ENCODE results near the gene SLC13A5.
"Not testable (repeated sequence)": the region's sequence is repeated elsewhere in the genome, so short reads cannot be mapped to it uniquely, and the experiment has no call there.

Gene SLC13A5

DNA sequence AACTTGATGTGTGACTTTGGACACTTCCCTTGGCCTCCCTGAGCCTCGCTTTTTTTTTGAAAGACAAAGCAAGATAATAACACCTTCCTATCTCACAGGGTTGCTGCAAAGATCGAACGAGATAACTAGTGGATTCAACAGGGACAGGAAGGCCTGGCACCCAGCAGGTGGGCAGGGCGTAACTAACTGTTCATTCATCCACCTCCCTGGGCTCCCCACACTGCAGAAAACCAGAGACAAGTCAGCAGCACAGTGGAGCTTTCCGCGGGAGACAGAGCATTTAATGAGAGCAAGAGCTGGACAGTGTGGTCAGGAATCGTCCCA is 28.7 kb downstream of the SLC13A5 start:
- DNase-seq (ENCODE audit: low spot score): no peak

DNA sequence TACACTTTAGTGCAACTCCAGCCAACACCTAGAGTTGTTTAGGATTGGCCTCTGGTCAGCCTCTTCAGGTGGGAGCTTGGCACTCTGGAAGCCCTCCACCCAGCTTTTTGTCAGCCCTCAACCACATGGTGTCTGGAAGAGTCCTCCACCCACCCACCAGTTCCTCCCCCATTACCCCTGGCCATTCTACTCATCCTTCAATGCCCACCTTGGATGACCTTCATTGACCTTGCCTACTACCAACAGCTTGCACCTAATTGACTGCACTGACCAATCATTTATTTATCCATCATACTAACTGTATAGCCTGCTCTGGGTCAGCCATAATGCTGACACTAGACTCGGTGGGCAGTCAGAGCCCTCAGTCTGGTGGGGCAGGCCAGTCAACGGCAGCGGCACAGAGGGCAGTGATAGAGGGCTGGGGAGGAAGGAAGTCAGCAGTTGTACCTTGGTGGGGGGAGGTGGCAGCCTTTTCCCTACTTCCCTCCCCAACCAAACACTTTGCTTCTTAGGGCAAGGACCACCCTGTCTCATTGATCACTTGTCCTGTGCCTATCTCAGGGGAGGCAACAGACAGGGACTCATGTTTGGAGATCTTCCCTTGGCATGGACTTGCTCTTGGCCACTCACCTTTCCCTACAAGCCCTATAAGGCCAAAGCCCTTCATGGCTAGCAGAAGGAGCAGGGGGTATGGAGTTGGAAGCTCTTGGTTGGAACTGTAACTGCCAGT is 29.3 kb downstream of the SLC13A5 start:
- DNase-seq (ENCODE audit: low spot score): no peak

DNA sequence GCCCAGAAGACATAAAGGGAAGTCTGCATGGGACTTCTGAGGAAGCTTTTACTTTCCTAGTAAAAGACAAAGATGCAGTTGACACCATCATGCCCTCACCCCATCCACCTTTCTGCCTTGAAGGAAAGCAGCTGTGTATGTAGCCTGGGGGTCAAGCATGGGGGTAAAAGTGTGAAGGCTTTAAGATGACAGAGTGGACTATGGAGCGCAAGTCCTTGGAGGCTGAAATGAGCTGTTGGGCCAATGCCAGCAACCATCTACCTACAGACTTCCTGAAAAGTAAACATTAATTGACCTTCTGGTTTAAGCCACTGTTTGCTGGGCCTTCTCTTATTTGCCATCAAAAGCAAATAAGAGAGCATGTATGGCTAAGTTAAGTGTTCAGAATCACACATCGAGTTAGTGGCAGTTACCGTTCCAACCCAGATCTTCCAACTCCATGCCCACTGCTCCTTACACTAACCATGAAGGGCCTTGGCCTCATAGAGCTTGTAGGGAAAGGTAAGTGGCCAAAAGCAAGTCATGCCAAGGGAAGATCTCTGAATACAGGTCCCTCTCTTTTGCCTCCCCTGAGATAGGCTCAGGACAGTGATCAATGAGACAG is 30.0 kb downstream of the SLC13A5 start:
- no peak for DNase-seq (ENCODE audit: low spot score)

DNA sequence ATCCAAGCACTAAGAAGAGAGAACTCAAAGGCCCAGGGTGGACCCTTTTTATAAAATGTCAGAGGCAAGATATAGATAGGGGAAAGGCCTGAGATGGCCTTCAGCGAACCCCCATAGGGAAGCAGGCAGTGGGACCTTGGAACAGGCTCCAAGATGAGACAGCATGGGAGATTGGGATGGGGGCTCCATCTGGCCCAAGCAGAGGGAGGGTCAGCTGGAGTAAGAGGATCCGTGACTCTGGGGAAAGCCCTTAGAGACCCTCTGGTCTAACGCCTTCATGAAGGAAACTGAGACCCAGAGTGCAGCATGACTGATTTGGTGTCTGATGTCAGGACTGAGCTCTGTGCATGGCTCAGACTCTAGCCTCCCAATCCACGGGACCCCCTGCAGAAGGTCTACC is 30.8 kb downstream of the SLC13A5 start:
- DNase-seq (ENCODE audit: low spot score): no peak

DNA sequence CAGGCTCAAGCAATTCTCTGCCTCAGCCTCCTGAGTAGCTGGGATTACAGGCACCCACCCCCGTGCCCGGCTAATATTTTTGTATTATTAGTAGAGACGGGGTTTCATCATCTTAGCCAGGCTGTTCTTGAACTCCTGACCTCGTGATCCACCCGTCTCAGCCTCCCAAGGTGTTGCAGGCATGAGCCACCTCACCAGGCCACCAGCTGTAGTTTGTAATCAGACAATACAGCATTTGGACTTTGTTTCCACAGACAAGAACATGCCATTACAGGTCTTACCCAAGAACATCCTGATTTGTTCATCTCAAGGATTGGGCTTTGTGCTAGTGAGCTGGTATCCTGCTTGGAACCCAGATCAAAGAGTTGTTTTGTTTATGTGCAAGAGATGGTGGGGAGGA is 31.5 kb downstream of the SLC13A5 start:
- no peak for DNase-seq (ENCODE audit: low spot score)

DNA sequence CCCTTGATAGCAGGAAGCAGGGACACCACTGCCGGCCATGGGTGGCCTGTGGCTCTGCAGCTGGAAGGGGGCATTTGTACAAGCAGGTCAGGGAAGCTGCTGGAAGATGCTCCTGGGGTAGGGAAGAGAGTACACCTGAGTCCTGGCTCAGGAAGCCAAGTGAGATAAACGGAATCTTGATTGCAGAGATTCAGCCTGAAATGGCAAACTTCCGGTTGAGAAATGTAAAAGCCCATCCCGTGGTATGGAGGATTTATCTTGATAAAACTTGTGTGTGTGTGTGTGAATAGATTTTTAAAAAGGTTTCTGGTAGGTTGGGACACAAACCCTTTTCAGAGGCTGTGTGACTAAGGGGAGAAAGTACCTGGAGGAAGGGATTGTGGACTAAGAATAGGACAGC is 32.0 kb downstream of the SLC13A5 start:
- no peak for DNase-seq (ENCODE audit: low spot score)

DNA sequence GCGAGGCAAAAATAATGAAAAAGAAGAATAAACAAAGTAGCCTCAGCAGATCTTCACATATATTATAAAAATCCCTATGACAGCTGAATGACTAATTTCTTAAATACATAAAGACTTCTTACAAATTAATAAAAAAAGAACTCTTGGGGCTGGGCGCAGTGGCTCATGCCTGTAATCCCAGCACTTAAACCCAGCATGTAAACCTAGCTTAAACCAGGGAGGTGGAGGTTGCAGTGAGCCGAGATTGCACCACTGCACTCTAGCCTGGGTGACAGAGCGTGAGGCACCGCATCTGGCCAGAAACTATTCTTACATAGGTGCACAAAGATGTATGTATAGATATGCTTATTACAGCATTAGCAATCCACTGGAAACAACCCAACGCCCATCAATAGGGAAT is 33.9 kb downstream of the SLC13A5 start:
- no peak for DNase-seq (ENCODE audit: low spot score)

DNA sequence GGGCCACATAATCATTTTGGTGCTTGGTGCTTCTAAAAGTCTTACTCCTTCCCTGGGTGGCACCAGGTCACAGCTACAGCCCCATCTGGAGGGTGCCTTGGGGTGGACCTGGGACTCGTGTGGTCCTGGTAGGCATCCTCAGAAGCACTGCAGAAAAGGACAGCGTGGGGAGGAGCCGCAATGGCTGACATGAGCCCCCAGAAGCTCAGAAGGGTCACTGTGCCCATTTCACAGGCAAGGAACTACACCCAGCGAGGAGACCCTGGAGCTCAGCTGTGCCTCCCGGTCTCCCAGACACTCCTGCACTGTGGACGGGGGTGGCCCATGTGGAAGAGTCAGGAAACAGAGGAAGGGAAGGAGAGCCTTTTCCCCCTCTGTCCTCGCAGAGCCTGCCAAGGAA is 35.2 kb downstream of the SLC13A5 start:
- DNase-seq (ENCODE audit: low spot score): no peak

DNA sequence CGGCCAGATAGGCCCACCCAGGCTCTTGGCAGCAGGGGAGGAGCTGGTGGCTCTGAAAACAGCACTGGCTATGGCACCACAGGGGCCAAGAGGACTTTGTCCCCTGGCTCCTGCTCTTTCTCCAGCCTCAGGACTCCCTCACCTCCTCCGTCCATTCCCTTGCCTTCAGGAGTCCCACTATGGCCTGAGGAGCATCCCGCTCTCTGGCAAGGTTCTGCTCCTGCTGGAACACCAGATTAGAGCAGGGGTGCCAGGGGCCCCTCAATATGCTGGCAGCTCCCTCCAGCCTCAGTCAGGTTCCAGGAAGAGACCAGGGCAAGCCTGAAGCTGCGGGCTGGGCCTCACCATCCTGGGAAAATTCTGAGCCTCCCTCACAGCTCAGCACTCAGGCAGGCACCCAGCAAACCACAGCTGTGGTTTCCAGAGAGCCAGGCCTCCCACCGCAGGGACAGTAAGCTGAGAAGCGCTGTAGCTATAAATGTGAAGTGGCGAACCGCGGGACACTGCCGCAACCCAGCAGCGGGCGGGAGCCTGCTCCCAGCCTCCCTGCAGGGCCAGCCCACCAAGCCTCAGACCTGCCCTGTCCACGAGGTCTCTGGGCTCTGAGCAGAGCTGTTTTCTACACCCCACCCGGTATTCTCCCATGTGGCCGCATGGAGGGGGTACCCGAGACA is 35.9 kb downstream of the SLC13A5 start:
- DNase-seq (ENCODE audit: low spot score): no peak

DNA sequence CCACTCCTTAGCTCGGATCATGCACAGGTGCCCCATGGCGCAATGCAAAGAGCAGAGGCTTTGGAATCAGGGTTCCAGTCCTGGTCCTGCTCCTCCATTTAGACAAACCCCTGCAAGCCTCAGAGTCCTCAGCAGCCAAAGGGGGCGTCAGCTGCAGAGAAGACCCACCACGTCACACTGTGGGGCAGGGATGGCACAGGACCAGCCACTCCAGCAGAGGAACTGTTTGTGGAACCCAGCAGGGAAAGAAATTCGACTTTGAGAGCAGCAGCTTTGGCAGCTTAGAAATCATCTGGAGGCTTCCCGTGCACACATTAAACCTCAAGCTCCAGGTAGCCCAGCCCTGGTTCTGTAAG is 36.4 kb downstream of the SLC13A5 start:
- DNase-seq (ENCODE audit: low spot score): no peak

DNA sequence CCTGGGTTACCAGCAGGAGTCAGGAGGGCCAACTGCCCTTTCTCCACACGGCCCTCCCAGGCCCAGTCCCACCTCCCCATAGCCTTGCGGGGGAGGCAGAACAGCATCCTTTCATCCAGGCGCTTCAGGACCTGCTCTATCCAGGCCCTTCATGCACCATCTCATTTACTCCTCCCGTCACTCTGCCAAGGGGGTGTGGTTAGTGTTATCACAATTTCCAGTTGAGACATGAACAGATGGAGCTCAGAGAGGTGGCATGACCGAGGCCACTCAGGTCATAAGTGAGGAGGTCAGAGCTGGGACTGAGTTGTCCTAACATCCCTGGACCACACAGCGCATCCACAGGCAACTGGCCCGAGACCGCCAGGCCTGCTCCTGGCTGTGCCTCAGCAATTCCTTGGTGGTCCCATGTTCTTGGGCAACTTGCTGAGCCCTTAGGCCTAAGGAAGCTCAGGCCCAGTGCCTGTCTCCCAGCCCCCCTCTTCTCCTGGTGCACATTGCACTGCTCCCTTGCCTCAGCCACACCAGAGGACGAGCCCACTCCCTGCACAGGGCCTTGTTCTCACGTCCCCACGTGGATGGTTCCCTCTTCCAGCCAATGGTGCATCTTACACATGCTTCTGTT is 37.9 kb downstream of the SLC13A5 start:
- no peak for DNase-seq (ENCODE audit: low spot score)

DNA sequence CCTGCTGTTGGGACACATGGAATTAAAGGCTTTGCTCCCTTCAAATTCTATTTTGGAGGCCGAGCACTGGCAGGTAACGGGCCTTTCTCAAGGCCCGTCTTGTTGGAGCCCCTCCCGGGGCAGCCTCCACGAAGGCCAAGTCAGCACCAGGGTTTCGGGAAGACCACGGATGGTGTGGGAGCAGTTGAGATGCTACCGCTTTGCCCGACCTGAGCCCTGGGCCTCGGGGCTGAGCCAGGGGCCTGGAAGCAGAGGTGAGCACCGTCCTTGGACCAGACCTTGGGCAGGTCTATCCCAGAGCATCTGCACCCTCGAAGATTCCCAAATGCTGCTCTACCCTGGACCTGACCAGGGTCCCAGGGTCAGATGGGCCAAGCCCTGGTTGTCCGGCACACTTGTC is 38.6 kb downstream of the SLC13A5 start:
- DNase-seq (ENCODE audit: low spot score): no peak

DNA sequence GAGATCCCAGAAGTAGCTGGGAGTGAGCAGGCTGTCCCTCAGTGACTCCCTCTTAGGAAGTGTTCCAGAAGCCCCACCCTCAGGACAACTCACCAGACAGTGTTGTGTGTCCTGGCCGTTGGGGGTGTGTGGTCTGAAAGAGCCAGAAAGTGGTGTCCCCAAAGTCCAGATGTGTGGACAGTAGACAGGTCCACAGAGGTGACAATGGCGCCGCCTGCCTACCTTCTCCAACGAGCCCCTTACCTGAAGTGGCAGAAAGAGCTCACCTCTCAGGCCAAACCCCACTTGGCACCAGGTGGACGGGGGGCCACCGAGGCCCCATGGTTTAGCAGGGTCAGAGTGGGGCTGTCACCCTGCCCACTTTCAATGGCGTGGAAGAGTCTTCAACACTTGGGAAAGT is 41.7 kb downstream of the SLC13A5 start:
- no peak for DNase-seq (ENCODE audit: low spot score)

DNA sequence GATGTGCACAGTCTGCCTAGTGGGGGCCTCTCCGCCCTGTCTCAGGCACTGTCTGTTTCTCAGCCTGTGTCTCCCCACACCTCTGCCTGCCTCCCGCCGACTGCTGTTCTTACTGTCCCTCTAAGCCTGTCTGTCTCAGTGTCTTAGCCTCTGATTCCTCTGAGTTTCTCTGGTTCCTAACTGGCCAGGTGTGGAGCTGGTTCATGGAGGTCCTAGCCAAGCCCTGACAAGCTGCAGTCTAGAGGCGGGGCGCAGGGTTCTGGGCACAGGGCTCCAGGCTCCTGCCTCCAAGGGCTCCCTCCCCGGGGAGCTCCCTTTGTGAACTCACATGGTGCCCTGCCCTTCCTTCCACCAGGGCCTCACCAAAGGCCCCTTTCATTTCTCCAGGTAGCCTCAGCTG is 42.2 kb downstream of the SLC13A5 start:
- no peak for DNase-seq (ENCODE audit: low spot score)

DNA sequence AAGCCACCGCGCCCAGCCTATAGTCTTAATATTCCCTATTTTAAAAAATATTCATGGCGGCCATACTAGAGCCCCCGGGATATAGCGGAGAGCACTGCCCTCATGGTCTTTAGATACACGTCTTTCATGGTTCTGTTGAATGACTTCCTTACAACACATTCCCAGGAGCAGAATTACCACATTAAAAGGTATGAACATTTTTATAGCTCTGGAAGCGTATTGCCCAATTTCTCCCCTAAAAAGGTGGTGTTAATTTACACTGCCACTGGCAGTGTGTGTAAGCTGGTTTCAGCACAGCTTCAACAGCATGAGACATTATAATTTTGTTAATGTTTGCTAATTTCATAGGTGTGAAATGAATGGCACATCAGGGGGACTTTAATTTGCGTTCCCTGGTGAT is 42.6 kb downstream of the SLC13A5 start:
- no peak for DNase-seq (ENCODE audit: low spot score)

DNA sequence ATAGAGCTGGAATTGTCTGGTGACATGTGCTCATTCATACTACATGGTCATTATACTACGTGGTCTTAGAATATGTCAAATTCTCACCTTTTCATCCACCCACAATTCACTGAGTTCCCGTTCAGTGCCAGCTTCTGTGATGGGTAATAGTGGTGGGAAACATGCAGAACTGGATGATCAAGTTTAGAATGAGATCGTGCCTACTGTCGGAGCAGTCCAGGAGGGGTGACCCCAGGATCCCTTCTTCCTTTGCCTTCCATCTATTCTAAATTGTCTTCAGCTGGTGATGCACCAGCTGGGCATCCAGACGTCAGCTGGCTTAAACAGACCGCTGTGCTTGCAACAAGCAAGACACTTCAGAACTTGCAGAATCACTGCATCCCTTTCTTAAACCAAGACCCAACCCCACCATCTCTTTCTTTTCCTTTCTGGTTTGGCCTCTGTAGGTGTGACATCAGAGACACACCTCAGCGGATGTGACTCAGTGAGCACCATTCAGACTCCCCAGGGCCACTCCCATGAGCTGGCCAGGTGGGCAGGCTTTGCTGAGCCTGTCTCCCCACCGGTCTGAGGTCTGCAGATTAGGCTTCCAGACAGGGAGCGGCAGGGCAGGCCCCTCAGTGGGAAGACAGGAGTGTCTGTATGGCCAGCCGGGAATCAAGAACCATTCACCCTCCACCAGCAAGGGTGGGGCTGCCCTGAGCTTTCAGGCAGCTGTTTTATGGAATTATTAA is 43.5 kb downstream of the SLC13A5 start:
- DNase-seq (ENCODE audit: low spot score): no peak

DNA sequence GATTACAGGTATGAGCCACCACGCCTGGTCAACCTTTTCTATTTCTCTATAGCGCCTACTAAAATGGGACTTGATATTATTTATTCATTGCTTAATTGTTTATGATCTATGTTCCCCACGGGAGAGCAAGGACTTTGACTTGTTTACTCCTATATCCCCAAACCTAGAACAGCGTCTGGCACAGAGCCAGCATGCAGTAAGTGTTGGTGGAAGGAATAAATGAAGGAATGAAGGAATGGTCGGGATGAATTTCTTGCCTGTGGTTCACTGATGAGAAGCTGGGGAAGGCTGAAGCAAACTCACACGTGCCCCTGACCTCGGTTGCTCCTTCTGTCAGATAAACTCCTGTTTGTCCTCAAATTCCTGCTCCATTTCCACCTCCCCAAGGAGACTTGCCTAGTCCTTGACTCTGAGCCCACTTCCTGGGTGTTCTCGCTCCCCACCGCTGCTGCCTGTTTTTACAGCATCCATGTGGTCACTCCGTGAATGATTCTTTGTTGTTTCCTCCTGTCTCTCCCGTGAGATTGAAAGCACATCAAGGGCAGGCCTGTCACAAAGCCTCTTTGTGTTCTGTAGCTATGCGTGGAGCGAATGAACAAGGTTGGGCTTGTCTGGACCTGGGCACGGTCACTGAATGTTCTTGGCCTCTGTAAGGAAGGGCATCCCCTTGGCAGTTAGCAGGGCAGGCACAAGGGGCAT is 44.3 kb downstream of the SLC13A5 start:
- no peak for DNase-seq (ENCODE audit: low spot score)

DNA sequence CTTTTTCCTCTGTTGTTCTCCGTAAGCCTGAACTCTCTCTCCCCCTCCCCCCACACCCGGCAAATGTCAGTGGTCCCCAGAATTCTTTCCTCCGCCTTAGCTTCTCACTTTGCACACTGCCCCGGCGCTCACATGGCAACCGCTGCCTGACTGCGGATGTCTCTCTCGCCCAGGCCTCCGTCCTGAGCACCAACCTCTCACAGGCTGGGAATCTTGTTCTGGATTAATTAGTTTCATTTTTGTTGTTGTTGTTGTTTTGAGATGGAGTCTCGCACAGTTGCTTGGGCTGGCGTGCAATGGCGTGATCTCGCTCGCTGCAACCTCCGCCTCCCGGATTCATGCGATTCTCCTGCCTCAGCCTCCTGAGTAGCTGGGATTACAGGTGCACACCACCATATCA is 45.0 kb downstream of the SLC13A5 start:
- no peak for DNase-seq (ENCODE audit: low spot score)

DNA sequence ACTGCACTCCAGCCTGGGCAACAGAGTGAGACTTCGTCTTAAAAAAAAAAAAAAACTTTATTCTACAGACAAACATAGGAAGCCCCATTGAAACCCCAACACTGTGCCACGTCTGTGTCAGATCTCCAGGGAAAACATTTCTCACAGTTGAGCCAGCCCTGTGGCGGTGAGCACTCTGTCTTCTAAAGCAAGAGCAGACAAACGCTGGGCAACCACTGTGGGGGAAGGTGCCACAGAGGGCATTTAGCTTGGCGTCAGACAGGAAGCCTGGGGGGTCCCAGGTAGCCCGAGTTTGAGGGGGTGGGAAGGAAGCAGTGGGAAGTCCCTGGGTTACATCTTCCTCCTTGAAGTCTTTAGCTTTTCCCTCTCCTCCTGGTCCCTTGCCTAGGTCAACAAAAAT is 45.7 kb downstream of the SLC13A5 start:
- no peak for DNase-seq (ENCODE audit: low spot score)

DNA sequence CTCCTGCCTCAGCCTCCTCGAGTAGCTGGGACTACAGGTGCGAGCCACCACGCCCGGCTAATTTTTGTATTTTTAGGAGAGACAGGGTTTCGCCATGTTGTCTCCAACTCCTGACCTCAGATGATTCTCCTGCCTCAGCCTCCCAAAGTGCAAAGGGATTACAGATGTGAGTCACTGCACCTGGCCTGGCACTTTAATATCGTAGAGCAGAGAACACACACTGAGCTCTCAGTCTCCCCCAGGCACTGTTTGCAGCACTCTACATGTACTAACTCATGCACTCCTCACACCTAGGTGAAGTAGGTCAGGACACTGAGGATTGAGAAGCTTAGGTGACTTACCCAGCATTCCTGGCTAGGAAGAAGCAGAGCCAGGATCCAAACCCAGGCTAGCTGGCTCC is 46.6 kb downstream of the SLC13A5 start:
- DNase-seq (ENCODE audit: low spot score): no peak

DNA sequence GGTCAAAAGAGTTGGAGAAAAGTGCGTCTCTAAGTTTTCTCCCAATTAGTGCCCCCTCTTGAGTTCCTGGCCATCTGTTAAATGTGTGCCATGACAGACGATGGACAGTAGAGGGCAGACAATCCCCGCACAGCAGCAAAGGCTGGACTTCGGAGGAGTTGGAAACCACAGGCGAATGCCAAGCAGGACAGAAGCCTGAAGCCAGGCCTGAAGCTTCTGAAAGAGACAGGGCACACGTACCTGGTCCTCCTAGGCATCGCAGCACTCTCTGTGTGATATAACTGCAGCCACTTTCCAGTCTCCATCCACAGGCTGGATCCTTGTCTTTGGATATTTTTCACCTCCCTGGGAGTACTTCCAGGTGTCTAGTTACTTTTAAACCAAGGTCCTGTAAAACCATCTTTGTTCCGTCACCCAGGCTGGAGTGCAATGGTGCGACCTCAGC is 47.1 kb downstream of the SLC13A5 start:
- DNase-seq (ENCODE audit: low spot score): peak; percentile 71

DNA sequence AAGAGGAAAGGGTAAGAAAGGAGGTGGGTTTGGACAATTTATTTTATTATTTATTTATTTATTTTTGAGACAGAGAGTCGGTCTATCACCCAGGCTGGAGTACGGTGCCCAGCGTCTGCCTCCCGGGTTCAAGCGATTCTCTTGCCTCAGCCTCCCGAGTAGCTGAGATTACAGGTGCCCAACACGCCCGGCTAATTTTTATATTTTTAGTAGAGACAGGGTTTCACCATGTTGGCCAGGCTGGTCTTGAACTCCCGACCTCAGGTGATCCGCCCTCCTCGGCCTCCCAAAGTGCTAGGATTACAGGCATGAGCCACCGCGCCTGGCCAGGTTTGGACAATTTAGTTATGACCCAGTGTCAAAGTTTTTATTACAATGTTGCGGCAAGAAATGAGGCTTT is 50.0 kb downstream of the SLC13A5 start:
- DNase-seq (ENCODE audit: low spot score): not testable (repeated sequence)

All from HuH-7.5 (cell line).